GM18868 (cell line): ENCODE data around the gene WFDC1.

ENCODE experiments used
- ATAC-seq: cut with Tn5 transposase; IDR thresholded peaks from one replicate; pipeline ENCODE4 v1.9.1; 2021; ENCODE audit warnings: mild to moderate bottlenecking, moderate library complexity; ENCODE audit not compliant: unreplicated experiment

Gene WFDC1

DNA sequence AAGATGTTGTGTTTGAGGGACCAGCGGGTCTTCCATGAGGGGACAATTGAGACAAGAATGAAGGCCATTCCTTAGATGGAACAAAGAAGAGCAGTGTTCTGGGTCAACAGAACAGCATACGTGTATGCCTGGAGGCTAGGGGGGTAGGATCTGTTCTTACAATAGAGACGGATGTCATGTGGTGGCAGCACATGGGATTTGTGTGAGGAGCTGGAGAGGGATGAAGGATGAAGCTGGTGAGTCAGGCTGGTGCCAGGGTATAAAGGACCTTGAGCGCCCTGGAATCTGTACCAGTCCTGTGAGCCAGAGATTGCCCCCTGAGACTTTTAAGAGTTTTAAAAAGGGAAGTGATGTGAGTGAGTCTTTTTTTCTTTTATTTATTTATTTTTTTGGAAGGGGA, 22.8 kb upstream of the WFDC1 start:
- ATAC-seq: no peak

DNA sequence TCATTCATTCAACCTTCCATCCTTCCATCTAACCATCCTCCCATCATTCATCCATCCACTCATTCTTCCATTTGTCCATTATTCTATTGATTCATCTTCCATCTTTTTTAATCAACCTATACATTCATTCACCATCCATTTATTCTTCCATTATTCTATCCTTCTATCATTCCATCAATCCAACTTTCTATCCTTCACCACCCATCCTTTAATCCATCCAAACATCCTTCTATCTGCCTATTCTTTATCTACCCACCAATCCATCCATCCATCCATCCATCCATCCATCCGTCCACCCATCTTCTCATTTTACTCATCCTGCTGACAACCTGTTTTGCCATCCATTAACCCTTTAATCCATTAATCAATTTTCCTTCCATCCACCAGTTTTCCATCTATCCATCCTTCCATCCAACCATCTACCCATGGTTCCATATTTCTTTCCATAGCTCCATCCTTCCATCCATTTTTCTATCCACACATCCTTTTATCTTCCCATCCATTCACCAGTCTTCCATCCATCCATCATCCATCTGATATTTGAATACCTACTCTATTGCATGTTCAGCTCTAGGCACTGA, 21.8 kb upstream of the WFDC1 start:
- no peak for ATAC-seq

DNA sequence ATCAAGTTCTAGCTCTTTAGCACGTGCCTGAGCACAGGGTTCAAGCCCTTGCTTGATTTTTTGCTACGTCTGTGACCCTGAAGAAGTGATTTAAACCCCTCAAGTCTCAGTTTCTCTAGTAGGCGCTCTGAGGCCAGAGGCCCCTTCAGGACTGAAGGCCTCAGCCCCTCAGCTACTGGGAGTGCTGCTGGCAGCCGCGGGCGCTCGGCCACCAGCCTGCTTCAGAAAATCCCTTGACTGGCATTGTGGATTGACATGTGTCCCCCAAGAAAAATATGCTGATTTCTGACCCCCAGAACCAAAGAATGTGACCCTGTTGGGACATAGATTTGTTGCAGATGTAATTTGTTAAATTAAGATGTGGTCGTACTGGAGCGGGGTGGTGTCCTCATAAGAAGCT, 20.2 kb upstream of the WFDC1 start:
- ATAC-seq: no peak

- no peak for ATAC-seq
Measured at GRCh38 chr16:84275585-84276151, 19.0 kb upstream of the WFDC1 start.

DNA sequence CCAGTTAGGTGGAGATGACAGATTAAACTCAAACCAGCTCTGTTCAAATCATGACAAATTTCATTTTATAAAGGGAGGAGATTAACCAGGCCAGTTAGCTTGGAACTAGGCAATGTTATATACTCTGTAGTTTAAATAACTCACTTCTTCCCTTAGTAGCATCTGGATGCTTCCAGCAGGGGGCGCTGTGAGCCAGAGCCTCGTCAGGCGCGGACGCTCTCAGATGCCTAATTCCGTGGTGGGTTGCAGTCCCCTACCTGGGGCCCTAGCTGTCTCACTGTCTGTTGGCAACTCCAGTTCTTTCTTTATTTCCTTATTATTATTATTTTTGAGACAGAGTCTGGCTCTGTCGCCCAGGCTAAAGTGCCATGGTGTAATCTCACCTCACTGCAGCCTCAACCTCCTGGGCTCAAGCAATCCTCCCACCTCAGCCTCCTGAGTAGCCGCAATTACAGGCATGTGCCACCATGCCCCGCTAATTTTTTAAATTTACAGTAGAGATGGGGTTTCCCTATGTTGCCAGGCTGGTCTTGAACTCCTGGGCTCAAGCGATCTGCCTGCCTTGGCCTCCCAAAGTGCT, 17.3 kb upstream of the WFDC1 start:
- ATAC-seq: no peak

- ATAC-seq: no peak
Measured at GRCh38 chr16:84278333-84278732, 16.3 kb upstream of the WFDC1 start.

- ATAC-seq: no peak
Measured at GRCh38 chr16:84278968-84279367, 15.7 kb upstream of the WFDC1 start.

- ATAC-seq: no peak
Measured at GRCh38 chr16:84279881-84280280, 14.8 kb upstream of the WFDC1 start.

GRCh38 chr16:84281074-84281473, 13.6 kb upstream of the WFDC1 start:
- ATAC-seq: no peak

DNA sequence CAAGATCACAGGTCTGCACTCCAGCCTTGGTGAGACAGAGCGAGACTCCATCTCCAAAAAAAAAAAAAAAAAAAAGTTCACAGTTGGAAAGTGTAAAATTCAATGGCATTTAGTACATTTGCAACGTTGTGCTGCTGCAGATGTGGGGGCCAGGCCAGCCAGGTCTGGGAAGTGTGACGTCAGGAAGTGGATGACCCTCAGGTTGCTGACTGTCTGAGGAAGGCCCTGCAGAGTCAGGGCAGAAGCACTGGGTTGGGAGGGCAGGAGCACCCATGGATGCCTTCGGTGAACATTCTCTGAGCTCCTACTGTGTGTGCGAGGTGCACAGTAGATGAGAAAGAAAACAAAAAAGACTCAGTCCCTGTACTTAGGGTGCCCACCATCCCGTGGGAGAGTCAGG, 12.1 kb upstream of the WFDC1 start:
- no peak for ATAC-seq

DNA sequence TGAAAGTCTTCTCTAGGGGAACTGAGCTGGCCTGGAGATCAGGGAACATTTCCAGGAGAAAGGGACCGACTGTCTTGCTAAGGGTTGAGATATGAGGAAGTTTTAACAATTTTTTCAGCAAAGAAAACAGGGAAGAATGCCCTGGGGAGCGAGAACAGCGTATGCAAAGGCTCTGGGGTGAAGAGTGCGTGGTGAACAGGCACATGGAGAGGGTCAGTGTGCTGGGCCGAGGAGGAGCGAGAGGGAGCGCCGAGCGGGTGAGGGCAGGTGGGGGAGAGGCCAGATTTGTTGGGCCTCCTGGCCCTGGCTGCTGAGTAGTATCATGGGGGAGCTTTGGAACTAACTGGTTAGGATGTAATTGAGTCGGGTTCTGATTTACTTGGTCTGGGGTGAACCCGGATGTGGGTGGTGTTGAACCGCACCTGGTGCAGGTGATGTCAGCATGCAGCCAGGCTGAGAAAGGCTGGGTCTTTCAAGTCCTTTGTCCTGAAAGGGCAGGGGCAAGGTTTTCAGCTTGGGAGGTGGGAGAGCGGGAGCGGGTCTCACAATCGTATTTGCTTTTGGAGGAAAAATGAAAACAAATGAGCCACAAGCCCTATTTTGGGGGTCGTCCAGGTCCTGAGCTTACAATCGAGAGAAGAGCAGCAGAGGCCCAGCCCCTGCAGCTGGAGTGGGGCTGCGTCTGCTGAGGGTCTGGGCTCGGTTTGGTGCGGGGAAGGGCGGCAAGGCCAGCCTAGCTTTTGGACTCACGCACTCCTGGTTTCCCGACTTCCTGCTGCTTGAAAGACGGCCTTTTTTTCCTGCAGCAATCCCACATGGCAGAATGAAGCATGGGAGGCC, 11.1 kb upstream of the WFDC1 start:
- ATAC-seq: no peak

- ATAC-seq: no peak
Measured at GRCh38 chr16:84284154-84284722, 10.4 kb upstream of the WFDC1 start.

- no peak for ATAC-seq
Measured at GRCh38 chr16:84286578-84287240, 8.0 kb upstream of the WFDC1 start.

DNA sequence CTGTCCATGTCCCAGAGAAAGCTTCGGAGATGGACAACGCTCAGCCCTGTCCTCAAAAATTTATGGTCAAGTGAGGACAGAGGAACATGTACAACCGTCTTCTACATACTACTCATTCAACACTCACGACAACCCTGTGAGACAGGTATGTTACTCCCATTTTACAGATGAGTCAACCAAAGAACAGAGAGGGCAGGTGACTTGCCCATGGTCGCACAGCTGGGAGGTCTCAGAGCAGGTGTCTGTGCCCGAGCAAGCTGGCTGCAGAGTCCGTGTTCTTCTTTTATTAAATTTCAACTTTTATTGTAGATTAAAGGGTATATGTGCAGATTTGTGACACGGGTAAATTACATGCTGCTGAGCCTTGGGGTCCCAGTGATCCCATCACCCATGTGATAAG, 5.8 kb upstream of the WFDC1 start:
- ATAC-seq: no peak

- ATAC-seq: no peak
Measured at GRCh38 chr16:84291226-84291625, 3.5 kb upstream of the WFDC1 start.

GRCh38 chr16:84292011-84292410, 2.7 kb upstream of the WFDC1 start:
- ATAC-seq: no peak

GRCh38 chr16:84293406-84293805, 1.3 kb upstream of the WFDC1 start:
- no peak for ATAC-seq

- ATAC-seq: no peak
Measured at GRCh38 chr16:84294117-84294516, 561 bp upstream of the WFDC1 start.

GRCh38 chr16:84295203-84295860, 654 bp downstream of the WFDC1 start:
- no peak for ATAC-seq

- ATAC-seq: no peak
Measured at GRCh38 chr16:84298376-84298899, 3.8 kb downstream of the WFDC1 start.
